ENCODE data around the gene CSRNP2. TPM values are rescaled to one million over a fixed set of nuclear protein-coding genes. Genes with fewer than 3 reads are reported as not detected.

The CSRNP2 gene
- total RNA-seq, 4 donors from 2014 or later = 17.3 to 29.5 (median 22.0) TPM

DNA sequence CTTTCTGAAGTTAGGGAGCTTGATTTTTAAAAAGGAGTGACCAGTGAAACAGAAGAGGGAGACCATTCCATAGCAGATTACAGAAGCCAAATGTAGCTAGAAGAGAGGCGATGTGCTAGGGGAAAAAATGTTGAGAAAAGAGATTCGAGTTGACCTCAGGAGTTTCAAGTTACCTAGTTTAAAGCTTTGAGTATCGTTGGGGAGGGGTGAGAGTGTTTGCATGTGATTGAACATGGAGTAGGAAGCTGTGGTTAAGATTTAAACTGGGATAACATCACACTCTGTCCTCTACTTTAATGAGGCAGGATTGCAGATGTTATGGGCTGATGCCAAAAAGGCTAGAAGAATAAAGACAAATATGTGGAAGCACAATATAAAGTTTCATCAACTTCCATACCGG, 31.6 kb downstream of the CSRNP2 start:
- Histone ChIP-seq H3K9me3 (no peaks in the 10 kb centered on the region), H3K4me1 (peaks cover 22 to 29% of the 10 kb centered on the region in 2 donors), H3K27me3 (no peaks in the 10 kb centered on the region), H3K4me3 (no peak overlapping the region), H3K36me3 (peaks cover 0 to 62% of the 10 kb centered on the region in 2 donors), H3K27ac (peak overlapping the region in 1 of 4 donors; percentile 18)
- intact Hi-C loops (cut with DNase I; ENCODE audit: low total_unique reads) = no loop called here
- ATAC-seq (no peak), DNase-seq (no peak)
- in situ Hi-C loops (cut with MboI; ENCODE audit: low sequenced_read_pairs in 4 of 4) = no loop called here
- TF ChIP-seq POLR2A (IDR thresholded peaks at IDR 0.05) = no peak
- TF ChIP-seq, protein P1, sequence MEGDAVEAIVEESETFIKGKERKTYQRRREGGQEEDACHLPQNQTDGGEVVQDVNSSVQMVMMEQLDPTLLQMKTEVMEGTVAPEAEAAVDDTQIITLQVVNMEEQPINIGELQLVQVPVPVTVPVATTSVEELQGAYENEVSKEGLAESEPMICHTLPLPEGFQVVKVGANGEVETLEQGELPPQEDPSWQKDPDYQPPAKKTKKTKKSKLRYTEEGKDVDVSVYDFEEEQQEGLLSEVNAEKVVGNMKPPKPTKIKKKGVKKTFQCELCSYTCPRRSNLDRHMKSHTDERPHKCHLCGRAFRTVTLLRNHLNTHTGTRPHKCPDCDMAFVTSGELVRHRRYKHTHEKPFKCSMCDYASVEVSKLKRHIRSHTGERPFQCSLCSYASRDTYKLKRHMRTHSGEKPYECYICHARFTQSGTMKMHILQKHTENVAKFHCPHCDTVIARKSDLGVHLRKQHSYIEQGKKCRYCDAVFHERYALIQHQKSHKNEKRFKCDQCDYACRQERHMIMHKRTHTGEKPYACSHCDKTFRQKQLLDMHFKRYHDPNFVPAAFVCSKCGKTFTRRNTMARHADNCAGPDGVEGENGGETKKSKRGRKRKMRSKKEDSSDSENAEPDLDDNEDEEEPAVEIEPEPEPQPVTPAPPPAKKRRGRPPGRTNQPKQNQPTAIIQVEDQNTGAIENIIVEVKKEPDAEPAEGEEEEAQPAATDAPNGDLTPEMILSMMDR (IDR thresholded peaks at IDR 0.05 in 4 of 5, conservative IDR thresholded peaks at IDR 0.05 in 1 of 5) = no peak

DNA sequence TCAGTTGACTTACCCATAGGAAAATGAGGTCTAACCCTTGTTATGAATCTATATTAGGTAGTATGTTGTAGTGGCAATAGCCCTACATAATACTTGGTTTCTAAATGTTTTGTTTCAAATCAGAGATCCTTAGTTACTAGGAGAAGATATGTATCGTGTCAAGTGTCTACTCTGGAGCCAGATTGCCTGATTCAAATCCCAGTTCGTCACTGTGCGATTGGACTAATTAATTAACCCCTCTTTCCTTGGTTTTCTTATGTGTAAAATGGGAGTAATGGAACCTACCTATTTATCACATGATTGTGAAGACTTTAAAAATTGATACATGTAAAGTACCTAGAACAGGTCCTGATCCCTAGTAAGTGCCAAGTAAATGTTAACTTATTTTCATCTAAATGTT, 33.9 kb downstream of the CSRNP2 start:
- in situ Hi-C loops (cut with MboI; ENCODE audit: low sequenced_read_pairs in 4 of 4) = loop anchor here in 2 of 4 donors (10.0 kb wide), 1 partner anchor 295 kb away; the partner anchor contains the start of gene CELA1 (in 2 of the 2)
- Histone ChIP-seq H3K4me1 (peaks cover 22 to 30% of the 10 kb centered on the region in 2 donors), H3K27ac (peak overlapping the region; percentile 88 to 99 (median 98)), H3K36me3 (peaks cover 0 to 42% of the 10 kb centered on the region in 2 donors), H3K4me3 (peak overlapping the region; percentile 79 to 95 (median 81)), H3K9me3 (no peaks in the 10 kb centered on the region), H3K27me3 (no peaks in the 10 kb centered on the region)
- TF ChIP-seq, protein P1 (IDR thresholded peaks at IDR 0.05 in 4 of 5, conservative IDR thresholded peaks at IDR 0.05 in 1 of 5) = no peak
- no peak for TF ChIP-seq POLR2A (IDR thresholded peaks at IDR 0.05)
- intact Hi-C loops (cut with DNase I; ENCODE audit: low total_unique reads) = loop anchor here (2.0 kb wide), 1 partner anchor 23 kb away; the partner anchor contains the start of gene SLC11A2
- no peak for ATAC-seq
- DNase-seq = no peak

DNA sequence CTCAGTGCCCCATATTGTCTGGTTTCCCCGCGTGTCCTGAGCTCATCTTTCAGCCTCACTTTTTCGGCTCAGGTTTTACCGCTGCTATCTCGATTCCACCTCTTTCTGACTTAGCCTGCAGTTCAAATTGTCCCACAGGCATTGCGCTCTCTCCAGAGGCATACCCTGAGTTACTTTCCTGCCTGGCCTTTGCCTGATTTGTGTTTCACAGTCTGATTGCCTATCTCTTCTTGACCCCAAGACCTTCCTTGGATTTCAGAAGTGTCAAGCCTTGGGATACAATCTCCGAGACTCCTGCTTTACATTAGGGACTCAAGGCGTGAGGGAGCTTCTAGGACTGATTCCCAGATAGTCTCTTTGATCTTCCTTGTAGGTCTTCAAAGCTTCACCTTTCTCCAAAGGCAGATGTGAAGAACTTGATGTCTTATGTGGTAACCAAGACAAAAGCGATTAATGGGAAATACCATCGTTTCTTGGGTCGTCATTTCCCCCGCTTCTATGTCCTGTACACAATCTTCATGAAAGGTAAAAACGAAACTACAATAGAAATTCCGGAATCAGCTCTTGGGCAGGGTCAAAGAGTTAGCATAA, 34.6 kb downstream of the CSRNP2 start:
- TF ChIP-seq, protein P1 (IDR thresholded peaks at IDR 0.05 in 4 of 5, conservative IDR thresholded peaks at IDR 0.05 in 1 of 5) = no peak
- TF ChIP-seq POLR2A (IDR thresholded peaks at IDR 0.05) = no peak
- Histone ChIP-seq H3K9me3 (no peaks in the 10 kb centered on the region), H3K27me3 (no peaks in the 10 kb centered on the region), H3K4me3 (peak overlapping the region; percentile 79 to 95 (median 81)), H3K4me1 (peaks cover 22 to 30% of the 10 kb centered on the region in 2 donors), H3K27ac (peak overlapping the region; percentile 88 to 99 (median 98)), H3K36me3 (peaks cover 0 to 34% of the 10 kb centered on the region in 2 donors)
- intact Hi-C loops (cut with DNase I; ENCODE audit: low total_unique reads) (loop anchor here (1.0 to 2.0 kb wide), 3 partner anchors 22 to 190 kb away; partner anchors contain the start of genes CSRNP2, DAZAP2 and SLC11A2), in situ Hi-C loops (cut with MboI; ENCODE audit: low sequenced_read_pairs in 4 of 4) (loop anchor here in 2 of 4 donors (10.0 kb wide), 1 partner anchor 296 kb away; the partner anchor contains the start of gene CELA1 (in 2 of the 2))
- ATAC-seq = peak in 1 of 2 donors; percentile 9
- DNase-seq = no peak

DNA sequence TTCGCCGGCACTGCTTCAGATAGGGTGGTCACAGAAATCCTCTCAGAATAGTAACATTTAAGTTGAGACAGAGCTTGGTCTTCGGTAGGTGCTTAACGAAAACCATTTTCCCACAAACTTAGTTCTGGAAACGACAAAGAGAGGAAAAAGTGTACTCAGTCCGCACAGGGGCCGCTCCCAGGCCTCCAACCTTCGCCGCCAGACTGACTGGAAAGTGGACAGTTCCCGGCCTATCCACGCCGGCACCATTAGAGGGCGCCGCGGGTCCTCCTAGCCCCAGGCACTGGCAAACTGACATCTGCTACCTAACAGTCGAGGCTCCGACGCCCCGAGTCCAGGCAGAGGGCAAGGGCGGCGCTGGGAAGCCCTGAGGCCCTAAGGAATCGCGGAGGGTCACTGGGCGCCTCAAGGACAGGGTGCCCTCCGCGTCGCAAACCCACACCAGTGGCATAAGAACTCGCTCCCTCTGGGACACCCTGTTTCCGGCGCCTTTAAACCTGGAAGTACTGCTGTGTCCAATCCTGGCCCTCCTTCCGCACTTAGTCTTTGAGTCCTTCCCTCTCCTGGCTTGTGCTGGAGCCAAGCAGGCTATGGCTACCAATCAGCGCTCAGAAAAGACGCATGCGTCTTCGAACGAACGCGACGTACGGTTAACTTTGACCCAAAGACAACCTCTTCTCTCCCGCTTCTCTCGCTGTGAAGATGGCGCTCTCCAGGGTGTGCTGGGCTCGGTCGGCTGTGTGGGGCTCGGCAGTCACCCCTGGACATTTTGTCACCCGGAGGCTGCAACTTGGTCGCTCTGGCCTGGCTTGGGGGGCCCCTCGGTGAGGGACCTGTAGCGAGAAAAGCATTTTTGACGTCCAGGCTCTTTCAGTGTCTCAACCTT, 35.5 kb downstream of the CSRNP2 start, which contains the start of gene LETMD1:
LETMD1 (plus strand) TSS at position 673 of the 886 bp plus-strand sequence; CDS start at position 703, 30 bp downstream.
- peak; percentile 97 to 98 for DNase-seq
- in situ Hi-C loops (cut with MboI; ENCODE audit: low sequenced_read_pairs in 4 of 4) (loop anchor here in 2 of 4 donors (10.0 kb wide), 1 partner anchor 297 kb away; the partner anchor contains the start of gene CELA1 (in 2 of the 2)), intact Hi-C loops (cut with DNase I; ENCODE audit: low total_unique reads) (loop anchor here (1.0 to 2.0 kb wide), 6 partner anchors 21 to 293 kb away; partner anchors contain the start of genes CSRNP2, DAZAP2, SLC11A2 and TFCP2)
- no peaks in the 10 kb centered on the region for H3K9me3 ChIP-seq
- peak; percentile 77 to 79 for TF ChIP-seq POLR2A (IDR thresholded peaks at IDR 0.05)
- TF ChIP-seq, protein P1 (IDR thresholded peaks at IDR 0.05 in 4 of 5, conservative IDR thresholded peaks at IDR 0.05 in 1 of 5) = peak; percentile 87 to 98 (median 92)
- no peaks in the 10 kb centered on the region for H3K27me3 ChIP-seq
- H3K27ac ChIP-seq = peak within 1 kb of the TSS; percentile 88 to 99 (median 98)
- H3K4me1 ChIP-seq = peaks cover 22 to 30% of the 10 kb centered on the region in 2 donors
- H3K36me3 ChIP-seq = peaks cover 0 to 26% of the 10 kb centered on the region in 2 donors
- H3K4me3 ChIP-seq = peak within 1 kb of the TSS; percentile 79 to 95 (median 81)
- ATAC-seq = peak; percentile 99
